IMR-90 (cell line): ENCODE measurements around the gene CYP27B1.

Experiments used
- BHLHE40 ChIP-seq: fragments of 150-350 bp; IDR thresholded peaks from 2 replicates; pipeline ENCODE4 v1.6.1; 2016; ENCODE audit warnings: mild to moderate bottlenecking, low read depth, low read length
- CEBPB ChIP-seq: IDR thresholded peaks from 2 replicates; pipeline ENCODE4 v1.6.1; 2012; ENCODE audit warnings: low read depth, low read length, improper control_type of control experiment
- CTCF ChIP-seq: conservative IDR thresholded peaks from 2 replicates; pipeline ENCODE4 v1.5.1; 2012; ENCODE audit warnings: mild to moderate bottlenecking, low read depth, low read length, improper control_type of control experiment
- MAZ ChIP-seq: IDR thresholded peaks from 2 replicates; pipeline ENCODE4 v1.6.1; 2012; ENCODE audit warnings: low read depth, mild to moderate bottlenecking, low read length, improper control_type of control experiment, moderate library complexity, borderline replicate concordance
- POLR2A ChIP-seq: IDR thresholded peaks from 2 replicates; pipeline ENCODE4 v1.6.1; 2012; ENCODE audit warnings: mild to moderate bottlenecking, low read depth, low read length
- RAD21 ChIP-seq: IDR thresholded peaks from 2 replicates; pipeline ENCODE4 v1.6.1; 2012; ENCODE audit warnings: low read length, improper control_type of control experiment
- RCOR1 ChIP-seq: IDR thresholded peaks from 2 replicates; pipeline ENCODE4 v1.6.1; 2012; ENCODE audit warnings: mild to moderate bottlenecking, low read length, improper control_type of control experiment; ENCODE audit not compliant: insufficient replicate concordance
- RFX5 ChIP-seq: IDR thresholded peaks from 2 replicates; pipeline ENCODE4 v1.8.0; 2012; ENCODE audit warnings: low read depth, mild to moderate bottlenecking, low read length, moderate library complexity
- USF2 ChIP-seq: fragments of 150-350 bp; IDR thresholded peaks from 2 replicates; pipeline ENCODE4 v1.6.1; 2017; ENCODE audit warnings: mild to moderate bottlenecking, antibody characterized with exemption, low read length, low read depth
- TF ChIP-seq, protein P1 (sequence below): fragments of 150-350 bp; IDR thresholded peaks from 2 replicates; pipeline ENCODE4 v1.6.1; 2016; ENCODE audit warnings: low read depth, mild to moderate bottlenecking, low read length, moderate library complexity, borderline replicate concordance

DNA sequence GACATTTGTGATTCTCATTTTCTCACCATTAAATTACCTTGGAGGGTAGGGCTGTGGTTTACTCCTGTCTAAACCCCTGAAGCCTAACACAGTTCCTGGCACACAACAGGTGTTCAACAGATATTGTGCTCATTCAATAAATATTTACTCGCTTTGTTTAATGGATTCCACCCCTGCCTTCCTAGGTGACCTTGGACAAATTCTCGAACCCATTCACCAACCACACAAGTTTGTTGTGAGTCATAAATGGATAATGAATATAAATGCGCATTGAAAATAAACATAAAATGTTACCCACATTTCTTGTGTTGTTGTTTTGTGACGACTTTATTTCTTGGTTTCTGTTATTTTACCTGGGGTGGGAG lies 15.3 kb upstream of the CYP27B1 start:
- TF ChIP-seq RAD21 (no peak), POLR2A (no peak), CTCF (no peak), USF2 (no peak), MAZ (no peak), RCOR1 (no peak), CEBPB (no peak), BHLHE40 (no peak), RFX5 (no peak)
- TF ChIP-seq, protein P1, sequence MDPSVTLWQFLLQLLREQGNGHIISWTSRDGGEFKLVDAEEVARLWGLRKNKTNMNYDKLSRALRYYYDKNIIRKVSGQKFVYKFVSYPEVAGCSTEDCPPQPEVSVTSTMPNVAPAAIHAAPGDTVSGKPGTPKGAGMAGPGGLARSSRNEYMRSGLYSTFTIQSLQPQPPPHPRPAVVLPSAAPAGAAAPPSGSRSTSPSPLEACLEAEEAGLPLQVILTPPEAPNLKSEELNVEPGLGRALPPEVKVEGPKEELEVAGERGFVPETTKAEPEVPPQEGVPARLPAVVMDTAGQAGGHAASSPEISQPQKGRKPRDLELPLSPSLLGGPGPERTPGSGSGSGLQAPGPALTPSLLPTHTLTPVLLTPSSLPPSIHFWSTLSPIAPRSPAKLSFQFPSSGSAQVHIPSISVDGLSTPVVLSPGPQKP: no peak
